ENCODE results near the gene IMPA2.

Gene IMPA2

DNA sequence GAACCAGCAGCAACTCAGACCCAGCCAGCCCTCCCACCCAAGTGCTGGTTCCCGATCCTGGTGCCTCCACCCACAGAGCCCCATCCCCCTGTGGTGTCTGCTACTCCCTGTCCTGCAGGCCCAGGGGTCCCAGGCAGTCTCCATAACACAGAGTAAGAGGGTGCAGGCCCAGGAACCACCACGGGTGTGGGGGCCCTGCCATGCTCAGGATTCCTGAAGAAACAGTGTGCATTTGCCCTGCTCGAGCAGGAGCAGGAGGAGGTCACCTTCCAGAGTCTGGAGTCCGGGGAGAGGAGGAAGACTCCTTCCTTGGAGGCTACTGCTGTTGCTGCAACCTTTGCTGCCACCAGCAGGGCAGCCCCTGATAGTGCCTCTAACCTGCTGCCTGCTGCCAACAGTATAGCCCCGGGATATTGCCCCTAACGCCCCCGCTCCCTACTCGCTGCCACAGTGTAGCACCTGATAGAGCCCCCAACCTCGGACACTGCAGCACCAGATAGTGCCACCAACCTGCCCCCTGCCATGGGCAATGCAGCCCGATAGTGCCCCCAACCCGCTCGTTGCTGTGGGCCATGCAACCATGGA is 65.5 kb downstream of the IMPA2 start:
- TF ChIP-seq, protein P1, sequence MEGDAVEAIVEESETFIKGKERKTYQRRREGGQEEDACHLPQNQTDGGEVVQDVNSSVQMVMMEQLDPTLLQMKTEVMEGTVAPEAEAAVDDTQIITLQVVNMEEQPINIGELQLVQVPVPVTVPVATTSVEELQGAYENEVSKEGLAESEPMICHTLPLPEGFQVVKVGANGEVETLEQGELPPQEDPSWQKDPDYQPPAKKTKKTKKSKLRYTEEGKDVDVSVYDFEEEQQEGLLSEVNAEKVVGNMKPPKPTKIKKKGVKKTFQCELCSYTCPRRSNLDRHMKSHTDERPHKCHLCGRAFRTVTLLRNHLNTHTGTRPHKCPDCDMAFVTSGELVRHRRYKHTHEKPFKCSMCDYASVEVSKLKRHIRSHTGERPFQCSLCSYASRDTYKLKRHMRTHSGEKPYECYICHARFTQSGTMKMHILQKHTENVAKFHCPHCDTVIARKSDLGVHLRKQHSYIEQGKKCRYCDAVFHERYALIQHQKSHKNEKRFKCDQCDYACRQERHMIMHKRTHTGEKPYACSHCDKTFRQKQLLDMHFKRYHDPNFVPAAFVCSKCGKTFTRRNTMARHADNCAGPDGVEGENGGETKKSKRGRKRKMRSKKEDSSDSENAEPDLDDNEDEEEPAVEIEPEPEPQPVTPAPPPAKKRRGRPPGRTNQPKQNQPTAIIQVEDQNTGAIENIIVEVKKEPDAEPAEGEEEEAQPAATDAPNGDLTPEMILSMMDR (IDR thresholded peaks at IDR 0.05; ENCODE audit: control insufficient read depth, extremely low read depth, insufficient read depth) = no peak
- H3K4me3 ChIP-seq (ENCODE audit: low read depth, low read length) = no peak overlapping the region
- no peak for DNase-seq (ENCODE audit: low read depth)

DNA sequence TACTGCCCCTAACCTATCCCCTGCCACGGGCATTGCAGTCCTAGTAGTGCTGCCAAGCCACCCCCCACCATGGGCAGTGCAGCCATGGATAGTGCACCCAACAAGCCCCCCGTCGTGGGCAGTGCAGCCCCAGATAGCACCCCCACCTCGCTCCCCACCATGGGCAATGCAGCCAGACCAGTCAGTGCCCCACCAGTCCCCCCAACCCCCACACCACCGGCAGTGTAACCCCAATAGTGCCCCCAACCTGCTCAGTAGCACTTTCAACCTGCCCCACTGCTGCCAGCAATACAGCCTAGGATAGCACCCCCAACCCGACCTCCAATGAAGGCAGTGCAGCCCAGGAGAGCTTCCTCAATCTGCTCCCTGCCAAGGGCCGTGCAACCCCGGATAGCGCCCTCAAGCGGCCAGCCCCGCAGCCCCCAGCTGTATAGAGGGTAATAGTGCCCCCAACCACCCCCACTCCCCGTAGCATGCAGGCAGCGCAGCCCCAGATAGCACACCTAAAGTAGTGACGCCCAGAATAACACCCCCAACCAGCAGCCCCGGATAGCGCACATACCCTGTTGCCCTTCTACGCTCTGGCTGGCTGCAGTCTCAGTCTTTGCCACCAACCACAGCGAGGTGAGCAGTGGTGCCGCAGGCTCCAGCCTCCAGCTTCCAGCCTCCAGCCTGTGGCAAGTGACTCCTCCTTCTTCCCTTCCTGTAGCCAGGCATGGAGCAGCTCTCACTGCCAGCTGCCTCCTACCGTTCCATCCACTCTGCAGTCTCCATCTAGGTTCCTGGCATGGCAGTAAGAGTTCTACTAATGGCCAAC is 66.9 kb downstream of the IMPA2 start:
- no peak for DNase-seq (ENCODE audit: low read depth)
- TF ChIP-seq, protein P1 (IDR thresholded peaks at IDR 0.05; ENCODE audit: control insufficient read depth, extremely low read depth, insufficient read depth) = no peak

DNA sequence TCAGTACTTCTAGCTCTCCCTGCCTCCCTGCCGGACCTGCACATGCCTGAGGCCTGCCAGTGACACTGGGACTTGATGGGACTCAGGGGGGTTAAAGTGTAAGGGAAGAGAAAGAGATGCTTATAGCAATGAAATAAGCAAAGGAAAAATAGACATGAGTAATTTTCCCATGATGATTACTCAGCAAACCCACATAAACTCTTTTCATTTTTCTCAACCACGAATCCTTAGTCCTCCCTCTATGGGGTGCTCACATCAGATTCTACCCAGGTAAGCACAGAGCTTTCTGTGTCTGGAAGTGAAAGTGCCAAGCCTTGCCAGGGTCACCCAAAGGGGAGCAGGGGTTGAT is 67.5 kb downstream of the IMPA2 start:
- DNase-seq (ENCODE audit: low read depth) = no peak
- no peak overlapping the region for H3K4me3 ChIP-seq (ENCODE audit: low read depth, low read length)
- TF ChIP-seq, protein P1 (IDR thresholded peaks at IDR 0.05; ENCODE audit: control insufficient read depth, extremely low read depth, insufficient read depth) = no peak

More for the DNA sequence above, 66.9 kb downstream of the IMPA2 start:
- H3K4me3 ChIP-seq (ENCODE audit: low read depth, low read length) = no peak overlapping the region

DNA sequence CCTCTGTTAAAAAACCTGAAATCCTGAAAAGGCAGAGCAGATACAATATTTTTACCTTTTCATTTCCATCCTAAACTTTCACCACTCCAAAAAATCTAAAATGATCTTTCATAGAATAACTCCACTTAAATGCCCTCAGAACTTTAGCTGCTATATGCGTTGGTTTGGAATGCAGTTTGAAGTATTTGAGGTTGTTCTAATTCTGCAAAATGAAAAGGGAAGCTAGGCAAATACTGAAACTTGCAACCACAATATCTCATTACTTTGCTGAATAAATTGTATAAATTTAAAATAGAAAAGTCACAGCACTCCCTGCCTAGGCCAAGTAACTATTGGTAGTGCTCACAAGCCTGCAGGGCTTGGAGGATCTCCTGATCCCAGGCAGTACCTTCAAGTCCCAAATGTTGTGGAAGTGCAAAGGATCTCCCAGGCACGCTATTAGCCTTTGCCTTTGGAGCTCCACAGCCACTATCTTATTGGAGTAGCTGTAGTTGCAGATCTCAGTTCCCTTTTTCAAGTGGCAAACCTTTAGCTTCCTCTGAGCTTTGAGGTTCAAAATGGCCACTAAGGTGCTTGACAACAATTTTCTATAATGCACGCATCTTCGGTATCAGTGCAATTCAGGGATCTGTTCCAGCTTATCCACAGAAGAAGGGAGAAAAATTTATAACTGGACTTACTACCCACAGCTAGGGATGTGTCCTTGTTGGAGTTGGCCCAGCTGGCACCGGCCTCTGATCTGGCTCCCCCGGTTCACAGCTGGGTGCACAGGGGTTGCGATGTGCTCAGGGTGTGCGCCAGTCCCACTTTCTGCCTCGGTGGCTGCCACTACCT is 68.9 kb downstream of the IMPA2 start:
- no peak for DNase-seq (ENCODE audit: low read depth)
- TF ChIP-seq, protein P1 (IDR thresholded peaks at IDR 0.05; ENCODE audit: control insufficient read depth, extremely low read depth, insufficient read depth) = no peak
- no peak overlapping the region for H3K4me3 ChIP-seq (ENCODE audit: low read depth, low read length)

DNA sequence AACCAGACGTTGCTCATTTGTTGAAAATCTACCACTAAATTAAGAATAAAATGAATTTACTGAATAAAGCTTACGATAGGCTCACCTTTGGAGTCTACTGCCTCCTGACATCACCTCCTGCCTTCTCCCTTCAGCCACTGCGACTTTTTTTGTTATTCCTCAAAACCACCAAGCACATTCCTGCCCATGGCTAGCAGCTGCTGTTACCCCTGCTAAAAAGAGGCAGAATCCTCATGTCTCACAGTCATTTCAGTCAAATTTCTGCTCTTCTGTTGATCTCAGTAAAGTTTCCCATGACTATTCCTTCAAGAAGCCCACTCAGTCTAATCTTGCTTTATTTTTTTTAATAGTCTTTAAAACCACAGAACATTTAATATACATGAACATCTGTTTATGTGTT is 71.6 kb downstream of the IMPA2 start:
- TF ChIP-seq, protein P1 (IDR thresholded peaks at IDR 0.05; ENCODE audit: control insufficient read depth, extremely low read depth, insufficient read depth) = no peak
- no peak overlapping the region for H3K4me3 ChIP-seq (ENCODE audit: low read depth, low read length)
- no peak for DNase-seq (ENCODE audit: low read depth)

DNA sequence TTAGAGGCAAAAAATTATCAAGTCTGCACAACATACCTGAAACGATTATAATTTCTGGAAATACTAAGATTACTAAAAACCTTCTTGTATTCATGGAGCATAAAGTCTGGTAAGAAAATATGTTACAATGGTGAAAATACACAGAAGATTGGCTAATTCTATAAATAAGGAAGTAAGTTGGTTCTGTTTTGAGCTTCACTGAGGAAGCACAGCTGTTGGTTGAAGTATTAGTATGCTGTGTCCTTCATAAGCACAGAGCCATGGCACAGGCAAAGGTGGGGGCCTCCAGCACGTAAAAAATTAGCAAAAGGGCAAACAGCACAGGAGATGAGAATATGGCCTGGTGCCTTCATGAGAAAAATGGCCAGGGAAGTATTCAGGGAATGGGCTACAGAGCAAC is 72.0 kb downstream of the IMPA2 start:
- TF ChIP-seq, protein P1 (IDR thresholded peaks at IDR 0.05; ENCODE audit: control insufficient read depth, extremely low read depth, insufficient read depth) = no peak
- H3K4me3 ChIP-seq (ENCODE audit: low read depth, low read length) = no peak overlapping the region
- DNase-seq (ENCODE audit: low read depth) = no peak

Measured in LNCaP clone FGC (cell line).